Activated B cell treated with CpG ODN at 0.5 μM for 24 hours (primary cell): ENCODE results near the gene GNAZ. TPM values are rescaled to one million over a fixed set of nuclear protein-coding genes. Genes with fewer than 3 reads are reported as not detected.

Source experiments
- ATAC-seq: fragments of 200-7000 bp; cut with Tn5 transposase; one replicate; pipeline ENCODE4 v1.10.0; 2021; ENCODE audit warnings: low read depth, mild to moderate bottlenecking, moderate library complexity
- CTCF ChIA-PET: fragments of 350-600 bp; sonication (Branson Sonifier 250); formaldehyde crosslinking; loops from one replicate; lab custom pipeline; 2021; ENCODE audit warnings: antibody characterized with exemption; lab: Charles Lee
- POLR2A ChIA-PET: fragments of 350-600 bp; sonication (Branson Sonifier 250); formaldehyde crosslinking; loops from one replicate; lab custom pipeline; 2021; ENCODE audit warnings: antibody characterized with exemption; lab: Charles Lee
- DNase-seq: peaks from one replicate; pipeline ENCODE4 v3.0.0; 2022
- H3K27ac Mint-ChIP-seq: one replicate; pipeline ENCODE4 v1.8.0; 2020; ENCODE audit warnings: mixed read lengths
- H3K27me3 Mint-ChIP-seq: one replicate; pipeline ENCODE4 v1.8.0; 2021; ENCODE audit warnings: mixed read lengths
- H3K36me3 Mint-ChIP-seq: one replicate; pipeline ENCODE4 v1.8.0; 2021; ENCODE audit warnings: low read depth, mixed read lengths
- H3K4me1 Mint-ChIP-seq: one replicate; pipeline ENCODE4 v1.8.0; 2021; ENCODE audit warnings: mixed read lengths
- H3K4me3 Mint-ChIP-seq: one replicate; pipeline ENCODE4 v1.8.0; 2020; ENCODE audit warnings: mild to moderate bottlenecking, mixed read lengths
- H3K9me3 Mint-ChIP-seq: one replicate; pipeline ENCODE4 v1.8.0; 2020; ENCODE audit warnings: mixed read lengths
- intact Hi-C: fragments of 100-400 bp; cut with micrococcal nuclease; formaldehyde crosslinking; loops from one replicate; pipeline ENCODE4 v1.15.1; 2024
- total RNA-seq: library from RNA; stranded (reverse); gene quantifications from 2 replicates; pipeline ENCODE4 v1.2.3, GENCODE V29; 2022
- TF ChIP-seq, protein P1 (sequence below): fragments of 200-600 bp; IDR thresholded peaks from one replicate; pipeline ENCODE4 v1.8.0; 2022; ENCODE audit warnings: antibody characterized with exemption, mild to moderate bottlenecking

Gene GNAZ
- total RNA-seq, 1 donor from 2014 or later: 12.2 TPM

DNA sequence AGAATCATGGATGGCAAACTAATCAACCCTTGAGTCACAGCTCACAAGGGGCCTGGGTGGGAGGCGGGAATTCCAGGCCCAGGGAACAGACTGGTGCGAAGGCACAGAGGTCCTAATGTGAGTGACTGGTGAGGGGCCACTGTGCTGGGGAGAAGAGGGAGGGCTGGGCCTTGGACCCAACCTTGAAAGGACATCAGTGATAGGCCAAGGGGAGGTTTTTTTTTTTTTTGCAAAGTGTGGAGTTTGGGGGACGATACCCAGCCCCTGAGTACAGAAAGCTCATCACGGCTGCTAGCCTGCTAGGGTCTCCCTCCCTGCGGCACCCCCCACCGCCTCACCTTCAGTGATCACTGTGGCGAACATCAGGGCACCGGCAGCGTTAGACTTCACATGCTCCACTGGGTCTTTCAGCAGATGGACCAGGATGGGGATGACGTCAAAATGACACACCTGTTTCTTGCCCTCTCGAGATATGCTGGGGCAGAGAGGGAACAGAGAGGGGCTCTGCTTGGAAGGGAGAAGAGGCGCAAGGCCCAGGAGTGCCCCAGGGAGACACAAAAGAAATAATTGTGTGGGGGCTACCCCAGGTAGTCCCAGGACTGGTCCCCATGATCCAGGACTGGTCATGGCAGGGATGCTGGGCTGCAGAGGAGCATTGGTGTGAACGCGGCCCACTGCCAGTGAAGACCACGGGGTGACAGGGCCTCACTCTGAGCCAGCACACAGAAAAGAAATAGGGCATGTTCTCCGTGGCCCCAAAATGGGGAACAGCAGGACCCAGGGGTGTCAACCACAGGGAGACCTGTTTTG is 8.6 kb upstream of the GNAZ start:
- peaks cover 5% of the 10 kb centered on the region for H3K9me3 Mint-ChIP-seq
- peaks cover 2% of the 10 kb centered on the region for H3K27me3 Mint-ChIP-seq
- DNase-seq (peak; percentile 7), ATAC-seq (no peak)
- ChIA-PET POLR2A (no interaction called here), CTCF (no interaction called here)
- no peak overlapping the region for H3K4me3 Mint-ChIP-seq
- H3K36me3 Mint-ChIP-seq: no peaks in the 10 kb centered on the region
- TF ChIP-seq, protein P1, sequence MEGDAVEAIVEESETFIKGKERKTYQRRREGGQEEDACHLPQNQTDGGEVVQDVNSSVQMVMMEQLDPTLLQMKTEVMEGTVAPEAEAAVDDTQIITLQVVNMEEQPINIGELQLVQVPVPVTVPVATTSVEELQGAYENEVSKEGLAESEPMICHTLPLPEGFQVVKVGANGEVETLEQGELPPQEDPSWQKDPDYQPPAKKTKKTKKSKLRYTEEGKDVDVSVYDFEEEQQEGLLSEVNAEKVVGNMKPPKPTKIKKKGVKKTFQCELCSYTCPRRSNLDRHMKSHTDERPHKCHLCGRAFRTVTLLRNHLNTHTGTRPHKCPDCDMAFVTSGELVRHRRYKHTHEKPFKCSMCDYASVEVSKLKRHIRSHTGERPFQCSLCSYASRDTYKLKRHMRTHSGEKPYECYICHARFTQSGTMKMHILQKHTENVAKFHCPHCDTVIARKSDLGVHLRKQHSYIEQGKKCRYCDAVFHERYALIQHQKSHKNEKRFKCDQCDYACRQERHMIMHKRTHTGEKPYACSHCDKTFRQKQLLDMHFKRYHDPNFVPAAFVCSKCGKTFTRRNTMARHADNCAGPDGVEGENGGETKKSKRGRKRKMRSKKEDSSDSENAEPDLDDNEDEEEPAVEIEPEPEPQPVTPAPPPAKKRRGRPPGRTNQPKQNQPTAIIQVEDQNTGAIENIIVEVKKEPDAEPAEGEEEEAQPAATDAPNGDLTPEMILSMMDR: no peak
- no peak overlapping the region for H3K27ac Mint-ChIP-seq
- H3K4me1 Mint-ChIP-seq: peaks cover 20% of the 10 kb centered on the region
- intact Hi-C loops: no loop called here

DNA sequence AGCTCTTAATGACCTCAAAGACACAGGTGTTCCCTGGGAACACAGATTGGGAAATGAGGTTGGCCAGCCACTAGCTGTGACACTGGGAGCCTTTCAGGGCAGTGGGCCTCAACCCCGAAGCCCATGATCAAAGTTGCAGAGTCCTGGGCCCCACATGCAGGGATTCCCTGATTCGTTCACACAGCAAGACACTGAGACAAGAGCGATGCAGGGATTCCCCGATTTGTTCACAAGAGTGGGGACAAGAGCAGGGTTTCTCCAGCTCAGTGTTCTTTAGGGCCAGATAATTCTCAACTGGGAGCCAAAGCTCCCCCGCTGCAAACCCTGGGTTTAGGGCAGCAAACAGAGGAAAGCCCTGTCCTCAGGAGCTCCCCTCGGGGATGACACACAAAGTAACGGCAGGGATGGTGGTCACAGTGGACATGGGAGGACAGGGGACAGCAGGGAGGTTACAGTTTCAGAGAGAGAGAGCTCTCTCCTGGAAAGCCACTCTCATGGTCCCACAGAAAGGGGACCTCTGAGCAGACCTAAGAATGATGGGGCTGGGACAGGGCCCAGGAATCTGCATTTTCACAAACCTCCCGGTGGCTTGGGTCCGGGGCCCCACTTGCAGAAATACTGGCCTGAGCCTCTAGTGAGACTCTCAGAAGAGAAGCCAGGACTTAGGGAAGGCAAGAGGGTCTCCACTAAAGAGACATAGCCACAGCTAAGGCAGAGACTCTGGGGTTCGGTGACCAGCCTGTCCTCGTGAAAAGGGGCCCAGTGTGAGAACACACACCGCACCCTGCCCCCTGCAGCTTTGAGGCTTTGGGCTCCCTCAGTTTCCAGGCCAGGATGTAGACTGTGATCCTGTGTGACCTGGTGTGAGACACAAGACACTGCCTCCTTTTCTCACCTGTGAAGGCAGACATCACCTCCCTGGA is 7.4 kb upstream of the GNAZ start:
- Mint-ChIP-seq H3K9me3 (no peaks in the 10 kb centered on the region), H3K36me3 (no peaks in the 10 kb centered on the region), H3K27me3 (peaks cover 2% of the 10 kb centered on the region), H3K4me3 (no peak overlapping the region), H3K4me1 (peaks cover 27% of the 10 kb centered on the region), H3K27ac (no peak overlapping the region)
- no peak for ATAC-seq
- ChIA-PET POLR2A (no interaction called here), CTCF (no interaction called here)
- intact Hi-C loops: no loop called here
- DNase-seq: peak; percentile 3
- TF ChIP-seq, protein P1: no peak

DNA sequence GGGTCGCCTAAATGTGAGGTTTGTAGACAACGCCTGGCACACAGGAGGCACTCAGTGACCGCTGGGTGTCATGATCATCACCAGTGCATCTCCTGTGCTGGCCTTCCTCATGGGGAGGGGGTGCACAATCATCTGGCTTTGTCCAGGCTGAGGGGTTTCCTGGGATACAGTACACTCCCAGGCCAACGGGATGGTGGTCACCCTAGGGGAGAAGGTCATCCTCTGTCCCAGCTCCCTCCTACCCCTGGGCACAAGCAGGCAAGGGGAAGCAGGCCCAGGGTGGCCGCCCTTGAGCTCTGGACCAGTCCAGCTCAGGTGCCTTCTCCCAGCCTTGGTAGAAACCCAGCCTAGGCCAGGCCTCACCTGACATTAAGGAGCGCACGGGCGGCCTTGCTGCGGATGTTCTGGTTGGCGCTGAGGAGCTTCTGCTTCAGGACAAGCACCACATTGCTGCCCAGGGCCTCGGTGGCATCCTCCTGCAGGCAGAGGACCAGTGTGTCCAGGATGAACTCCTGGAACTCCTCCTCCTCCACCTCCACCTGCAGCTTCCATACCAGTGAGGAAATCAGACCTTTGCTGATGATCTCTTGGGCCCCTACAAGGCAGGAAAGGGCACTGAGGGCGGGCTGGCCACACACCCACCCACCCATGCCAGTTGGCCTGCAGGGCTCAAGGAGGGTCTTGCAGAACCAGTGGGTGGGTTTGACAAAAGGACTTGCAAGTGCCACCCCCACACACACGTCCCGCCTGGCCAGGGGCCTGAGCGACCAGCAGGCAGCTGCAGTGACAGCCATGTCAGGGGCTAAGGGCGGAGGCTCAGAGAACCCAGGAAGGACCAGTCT is 6.6 kb upstream of the GNAZ start:
- Mint-ChIP-seq H3K27me3 (peaks cover 2% of the 10 kb centered on the region), H3K4me1 (peaks cover 28% of the 10 kb centered on the region), H3K9me3 (no peaks in the 10 kb centered on the region), H3K27ac (no peak overlapping the region), H3K4me3 (no peak overlapping the region), H3K36me3 (no peaks in the 10 kb centered on the region)
- ATAC-seq: no peak
- DNase-seq: peak; percentile 12
- POLR2A ChIA-PET: no interaction called here
- intact Hi-C loops: no loop called here
- TF ChIP-seq, protein P1: no peak
- CTCF ChIA-PET: no interaction called here

DNA sequence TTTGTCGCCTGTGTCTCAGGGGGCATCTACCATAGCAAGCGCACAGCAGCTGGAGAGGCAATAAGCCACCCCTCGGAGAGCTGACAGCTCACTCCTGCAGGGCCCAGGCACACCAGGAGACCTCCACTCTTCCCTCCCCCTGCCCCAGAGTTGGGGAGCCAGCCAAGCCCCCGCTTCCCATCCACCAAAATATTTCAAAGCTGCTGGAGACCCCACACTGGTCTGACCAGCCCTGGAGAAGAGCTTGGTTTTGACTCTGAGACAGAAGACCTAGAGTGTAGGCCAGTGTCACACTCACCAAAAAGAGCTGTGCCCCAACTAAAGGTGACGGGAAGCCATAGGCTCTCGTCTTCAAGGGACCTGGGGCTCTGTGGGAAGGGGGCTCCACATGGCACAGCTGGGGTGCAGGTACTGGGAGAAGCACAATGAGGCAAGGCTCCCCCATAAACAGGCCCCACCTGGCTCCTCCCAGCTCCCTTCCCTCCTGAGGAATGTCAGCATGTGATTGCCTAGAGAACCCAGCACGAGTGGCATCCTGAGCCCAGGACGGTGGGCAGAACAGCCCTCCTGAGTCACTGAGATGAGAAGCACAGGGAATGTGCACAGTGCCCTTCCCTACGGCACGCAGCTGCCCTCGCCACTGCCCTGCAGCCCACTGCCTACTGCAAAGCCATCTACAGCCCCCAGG is 5.8 kb upstream of the GNAZ start:
- Mint-ChIP-seq H3K27me3 (peaks cover 2% of the 10 kb centered on the region), H3K36me3 (no peaks in the 10 kb centered on the region), H3K9me3 (no peaks in the 10 kb centered on the region), H3K4me1 (peaks cover 25% of the 10 kb centered on the region), H3K27ac (no peak overlapping the region), H3K4me3 (no peak overlapping the region)
- POLR2A ChIA-PET: interaction anchor here (0.6 kb wide), 1 partner anchor 1128 kb away, joined by 6 read pairs; no protein-coding TSS in a partner anchor
- TF ChIP-seq, protein P1: no peak
- ATAC-seq (no peak), DNase-seq (peak; percentile 10)
- intact Hi-C loops: no loop called here
- CTCF ChIA-PET: no interaction called here
